Measurements from ENCODE around the gene MAGI3. TPM values are rescaled to one million over a fixed set of nuclear protein-coding genes. Genes with fewer than 3 reads are reported as not detected.

Gene MAGI3
- total RNA-seq, 4 donors from 2014 or later: 2.8 to 4.1 (median 4.0) TPM

DNA sequence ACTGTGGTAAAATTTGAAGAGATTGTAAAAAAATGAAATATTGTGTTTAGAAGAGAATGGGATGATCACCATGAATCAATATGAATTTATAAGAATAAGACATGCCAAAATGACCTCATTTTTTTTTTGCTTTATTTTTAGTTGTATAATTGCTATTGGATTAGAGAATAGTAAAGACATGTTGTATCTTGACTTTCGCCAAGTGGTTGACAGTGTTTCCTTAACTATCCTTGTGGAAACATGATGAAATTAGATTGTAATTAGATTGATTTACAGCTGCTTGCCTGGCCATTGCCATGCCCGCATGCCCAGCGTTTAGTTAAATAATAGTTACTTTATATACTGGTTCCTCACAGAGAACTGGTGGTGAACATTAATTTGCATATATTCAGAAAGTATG, 154.9 kb downstream of the MAGI3 start:
- intact Hi-C loops (cut with DNase I; ENCODE audit: low total_unique reads): no loop called here
- no peaks in the 10 kb centered on the region for H3K9me3 ChIP-seq
- no peaks in the 10 kb centered on the region for H3K27me3 ChIP-seq
- in situ Hi-C loops (cut with MboI; ENCODE audit: low sequenced_read_pairs in 4 of 4): no loop called here
- H3K36me3 ChIP-seq: no peaks in the 10 kb centered on the region
- no peak overlapping the region for H3K27ac ChIP-seq
- DNase-seq (no peak), ATAC-seq (no peak)
- no peak for TF ChIP-seq POLR2A (IDR thresholded peaks at IDR 0.05)
- H3K4me1 ChIP-seq: no peaks in the 10 kb centered on the region
- no peak overlapping the region for H3K4me3 ChIP-seq

DNA sequence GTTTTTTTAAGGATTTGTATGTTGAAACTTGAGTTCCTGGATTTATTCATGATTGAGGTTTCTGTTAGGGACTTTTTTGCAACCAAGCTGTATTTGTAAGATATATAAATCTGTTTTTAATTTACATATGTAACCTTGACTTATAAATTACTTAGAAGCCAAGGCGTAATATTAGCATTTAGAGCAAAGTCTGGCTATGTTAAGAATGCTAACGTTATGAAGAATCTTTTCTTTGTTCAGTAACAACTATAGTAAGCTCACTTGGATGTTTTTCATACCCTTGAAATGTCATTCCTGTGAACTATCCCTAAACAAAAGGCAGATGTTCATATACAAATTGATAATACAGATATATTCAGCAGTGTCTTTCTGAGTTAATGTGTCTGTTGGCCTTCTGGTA, 155.3 kb downstream of the MAGI3 start:
- intact Hi-C loops (cut with DNase I; ENCODE audit: low total_unique reads) (no loop called here), in situ Hi-C loops (cut with MboI; ENCODE audit: low sequenced_read_pairs in 4 of 4) (no loop called here)
- H3K36me3 ChIP-seq: no peaks in the 10 kb centered on the region
- H3K9me3 ChIP-seq: no peaks in the 10 kb centered on the region
- H3K4me3 ChIP-seq: no peak overlapping the region
- DNase-seq (no peak), ATAC-seq (no peak)
- no peaks in the 10 kb centered on the region for H3K27me3 ChIP-seq
- no peak overlapping the region for H3K27ac ChIP-seq
- H3K4me1 ChIP-seq: no peaks in the 10 kb centered on the region
- TF ChIP-seq, protein P1, sequence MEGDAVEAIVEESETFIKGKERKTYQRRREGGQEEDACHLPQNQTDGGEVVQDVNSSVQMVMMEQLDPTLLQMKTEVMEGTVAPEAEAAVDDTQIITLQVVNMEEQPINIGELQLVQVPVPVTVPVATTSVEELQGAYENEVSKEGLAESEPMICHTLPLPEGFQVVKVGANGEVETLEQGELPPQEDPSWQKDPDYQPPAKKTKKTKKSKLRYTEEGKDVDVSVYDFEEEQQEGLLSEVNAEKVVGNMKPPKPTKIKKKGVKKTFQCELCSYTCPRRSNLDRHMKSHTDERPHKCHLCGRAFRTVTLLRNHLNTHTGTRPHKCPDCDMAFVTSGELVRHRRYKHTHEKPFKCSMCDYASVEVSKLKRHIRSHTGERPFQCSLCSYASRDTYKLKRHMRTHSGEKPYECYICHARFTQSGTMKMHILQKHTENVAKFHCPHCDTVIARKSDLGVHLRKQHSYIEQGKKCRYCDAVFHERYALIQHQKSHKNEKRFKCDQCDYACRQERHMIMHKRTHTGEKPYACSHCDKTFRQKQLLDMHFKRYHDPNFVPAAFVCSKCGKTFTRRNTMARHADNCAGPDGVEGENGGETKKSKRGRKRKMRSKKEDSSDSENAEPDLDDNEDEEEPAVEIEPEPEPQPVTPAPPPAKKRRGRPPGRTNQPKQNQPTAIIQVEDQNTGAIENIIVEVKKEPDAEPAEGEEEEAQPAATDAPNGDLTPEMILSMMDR (IDR thresholded peaks at IDR 0.05 in 4 of 5, conservative IDR thresholded peaks at IDR 0.05 in 1 of 5): no peak
- TF ChIP-seq POLR2A (IDR thresholded peaks at IDR 0.05): no peak

DNA sequence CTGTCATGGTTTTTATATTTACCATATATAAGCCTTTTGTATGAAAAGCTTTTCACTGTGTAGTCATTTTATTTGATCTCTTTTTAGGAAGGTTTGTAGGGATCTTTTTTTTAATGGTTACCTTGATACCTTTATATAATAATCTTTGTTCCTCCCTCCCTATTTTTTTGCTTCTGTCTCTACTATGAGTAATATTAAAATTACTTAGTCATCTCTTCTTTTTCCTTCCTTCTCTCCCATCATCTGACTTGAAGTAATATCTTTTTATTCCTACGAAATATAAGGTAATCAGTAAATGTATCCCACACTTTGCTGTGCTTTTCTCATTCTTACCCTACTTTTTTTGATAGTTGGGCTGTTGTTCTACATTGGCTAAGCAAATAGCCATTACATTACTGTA, 161.4 kb downstream of the MAGI3 start:
- intact Hi-C loops (cut with DNase I; ENCODE audit: low total_unique reads): no loop called here
- no peak overlapping the region for H3K27ac ChIP-seq
- in situ Hi-C loops (cut with MboI; ENCODE audit: low sequenced_read_pairs in 4 of 4): no loop called here
- no peaks in the 10 kb centered on the region for H3K9me3 ChIP-seq
- TF ChIP-seq, protein P1 (IDR thresholded peaks at IDR 0.05 in 4 of 5, conservative IDR thresholded peaks at IDR 0.05 in 1 of 5): no peak
- no peak for TF ChIP-seq POLR2A (IDR thresholded peaks at IDR 0.05)
- no peak for ATAC-seq
- no peaks in the 10 kb centered on the region for H3K4me1 ChIP-seq
- no peak overlapping the region for H3K4me3 ChIP-seq
- peaks cover 0 to 2% of the 10 kb centered on the region in 2 donors for H3K36me3 ChIP-seq
- DNase-seq: no peak
- H3K27me3 ChIP-seq: no peaks in the 10 kb centered on the region

DNA sequence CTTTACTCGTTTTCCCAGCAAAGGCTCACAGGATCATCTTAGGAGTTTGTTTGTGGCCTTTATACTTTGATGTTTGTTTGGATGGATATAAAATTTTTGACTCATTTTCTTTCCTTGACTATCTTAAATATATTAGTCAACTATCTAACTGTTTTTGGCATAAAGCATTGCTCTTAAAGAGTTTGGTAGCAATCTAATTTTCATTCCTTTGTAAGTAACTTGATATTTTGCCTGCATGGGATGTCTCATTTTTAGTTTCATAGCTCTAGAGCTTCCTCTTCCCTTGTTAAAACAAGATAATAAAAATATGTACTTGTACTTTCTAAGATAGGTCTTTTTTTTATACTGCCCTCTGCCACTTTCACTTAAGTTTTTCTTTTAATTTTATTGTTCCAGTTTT, 161.9 kb downstream of the MAGI3 start:
- DNase-seq (no peak), ATAC-seq (no peak)
- Histone ChIP-seq H3K27me3 (no peaks in the 10 kb centered on the region), H3K4me3 (no peak overlapping the region), H3K4me1 (no peaks in the 10 kb centered on the region), H3K9me3 (no peaks in the 10 kb centered on the region), H3K27ac (no peak overlapping the region), H3K36me3 (peaks cover 0 to 2% of the 10 kb centered on the region in 2 donors)
- TF ChIP-seq, protein P1 (IDR thresholded peaks at IDR 0.05 in 4 of 5, conservative IDR thresholded peaks at IDR 0.05 in 1 of 5): no peak
- no peak for TF ChIP-seq POLR2A (IDR thresholded peaks at IDR 0.05)
- in situ Hi-C loops (cut with MboI; ENCODE audit: low sequenced_read_pairs in 4 of 4) (no loop called here), intact Hi-C loops (cut with DNase I; ENCODE audit: low total_unique reads) (no loop called here)

DNA sequence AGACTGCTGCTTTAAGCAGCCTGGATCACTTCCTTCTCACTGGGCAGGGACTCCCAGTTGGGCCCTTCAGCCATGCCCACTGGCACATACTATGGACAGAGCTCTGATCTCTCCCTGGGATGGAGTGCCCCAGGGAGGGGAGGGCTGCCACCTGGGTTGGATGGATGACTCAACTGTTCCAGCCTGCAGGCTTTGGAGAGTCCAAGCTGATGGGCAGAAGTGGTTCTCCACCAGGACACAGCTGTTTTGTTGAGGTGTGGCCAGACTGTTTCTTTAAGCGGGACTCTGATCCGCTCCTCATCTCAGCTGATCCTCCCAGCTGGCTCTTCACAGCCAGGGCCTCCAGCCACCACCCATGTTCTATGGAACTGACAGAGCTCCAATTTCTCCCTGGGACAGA, 166.9 kb downstream of the MAGI3 start:
- Histone ChIP-seq H3K36me3 (no peaks in the 10 kb centered on the region), H3K4me1 (no peaks in the 10 kb centered on the region), H3K27ac (no peak overlapping the region), H3K4me3 (no peak overlapping the region), H3K9me3 (no peaks in the 10 kb centered on the region), H3K27me3 (no peaks in the 10 kb centered on the region)
- ATAC-seq (no peak), DNase-seq (no peak)
- intact Hi-C loops (cut with DNase I; ENCODE audit: low total_unique reads) (no loop called here), in situ Hi-C loops (cut with MboI; ENCODE audit: low sequenced_read_pairs in 4 of 4) (no loop called here)
- no peak for TF ChIP-seq POLR2A (IDR thresholded peaks at IDR 0.05)
- TF ChIP-seq, protein P1 (IDR thresholded peaks at IDR 0.05 in 4 of 5, conservative IDR thresholded peaks at IDR 0.05 in 1 of 5): no peak
